HG03432 (cell line): ENCODE data around the gene GNL2.
"Not testable (repeated sequence)": the region's sequence is repeated elsewhere in the genome, so short reads cannot be mapped to it uniquely, and the experiment has no call there.

ENCODE experiments used
- ATAC-seq: cut with Tn5 transposase; IDR thresholded peaks from one replicate; pipeline ENCODE4 v1.9.1; 2021; ENCODE audit warnings: mild to moderate bottlenecking, moderate library complexity; ENCODE audit not compliant: unreplicated experiment

Gene GNL2

DNA sequence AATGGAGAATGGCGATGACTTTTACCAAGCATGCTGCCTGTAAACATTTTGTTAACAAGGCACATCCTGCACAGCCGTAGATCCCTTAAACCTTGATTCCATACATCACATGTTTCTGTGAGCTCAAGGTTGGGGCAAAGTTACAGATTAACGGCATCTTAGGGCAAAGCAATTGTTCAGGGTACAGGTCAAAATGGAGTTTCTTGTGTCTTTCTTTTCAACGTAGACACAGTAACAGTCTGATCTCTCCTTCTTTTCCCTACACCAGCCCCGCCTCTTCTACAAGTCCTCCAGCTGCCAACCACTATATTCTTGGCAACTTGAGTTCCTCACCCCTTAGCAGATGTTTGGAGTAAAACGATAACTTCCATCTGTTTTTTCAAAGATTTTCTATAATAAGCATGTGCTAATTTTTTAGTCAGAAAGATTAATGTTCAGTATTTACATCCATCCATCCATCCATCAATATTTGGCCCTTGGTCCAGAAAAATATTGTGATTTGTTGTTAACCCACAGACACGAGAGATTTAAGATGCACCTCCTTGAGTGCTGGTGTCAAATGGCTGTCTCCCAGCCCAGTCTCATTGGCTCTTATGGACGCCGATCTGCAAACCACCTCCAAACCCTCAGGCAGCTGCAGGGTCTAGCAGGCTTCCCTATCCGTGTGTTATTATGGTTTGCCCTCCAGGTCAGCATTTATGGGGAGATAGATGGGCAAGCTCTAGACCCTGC is 35.2 kb downstream of the GNL2 start:
- ATAC-seq = no peak

GRCh38 chr1:37559957-37560379 is 35.8 kb downstream of the GNL2 start:
- ATAC-seq = not testable (repeated sequence)

DNA sequence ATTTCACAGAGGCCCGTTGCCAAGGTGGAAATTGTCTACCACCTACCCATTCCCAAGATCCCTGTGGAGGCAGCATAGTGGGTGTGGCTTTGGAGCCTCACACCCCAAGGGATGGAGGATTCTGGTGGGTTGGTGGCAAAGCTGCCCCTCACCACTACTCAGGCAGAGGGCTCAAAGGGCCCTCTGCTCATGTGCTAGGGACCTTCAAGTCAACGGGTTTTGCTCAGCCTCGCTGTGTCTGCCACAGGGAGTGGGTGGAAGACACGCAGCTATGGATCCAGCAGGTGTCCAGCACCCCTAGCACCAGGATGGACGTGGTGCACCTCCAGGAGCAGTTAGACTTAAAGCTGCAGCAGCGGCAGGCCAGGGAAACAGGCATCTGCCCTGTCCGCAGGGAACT is 36.7 kb downstream of the GNL2 start:
- ATAC-seq = no peak

DNA sequence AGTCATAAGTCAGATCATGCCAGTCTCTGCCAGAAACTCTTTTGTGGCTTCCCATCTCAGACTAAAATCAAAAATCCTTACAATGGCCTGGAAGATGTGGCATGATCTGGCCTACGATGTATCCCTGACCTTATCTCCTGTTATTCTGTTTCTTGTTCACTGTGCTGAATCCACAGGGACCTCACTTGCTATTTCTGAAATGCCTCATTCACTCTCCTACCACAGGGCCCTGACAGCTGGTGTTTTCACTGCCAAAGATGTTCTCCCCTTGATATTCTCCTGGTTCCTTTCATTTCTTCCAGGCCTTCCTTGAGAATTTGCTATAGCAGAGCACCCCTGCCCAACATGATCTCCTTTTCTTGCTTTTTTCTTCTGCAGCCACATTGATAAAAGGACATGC is 37.3 kb downstream of the GNL2 start:
- no peak for ATAC-seq

- ATAC-seq = no peak
Observed at GRCh38 chr1:37557402-37557801, 38.3 kb downstream of the GNL2 start.

DNA sequence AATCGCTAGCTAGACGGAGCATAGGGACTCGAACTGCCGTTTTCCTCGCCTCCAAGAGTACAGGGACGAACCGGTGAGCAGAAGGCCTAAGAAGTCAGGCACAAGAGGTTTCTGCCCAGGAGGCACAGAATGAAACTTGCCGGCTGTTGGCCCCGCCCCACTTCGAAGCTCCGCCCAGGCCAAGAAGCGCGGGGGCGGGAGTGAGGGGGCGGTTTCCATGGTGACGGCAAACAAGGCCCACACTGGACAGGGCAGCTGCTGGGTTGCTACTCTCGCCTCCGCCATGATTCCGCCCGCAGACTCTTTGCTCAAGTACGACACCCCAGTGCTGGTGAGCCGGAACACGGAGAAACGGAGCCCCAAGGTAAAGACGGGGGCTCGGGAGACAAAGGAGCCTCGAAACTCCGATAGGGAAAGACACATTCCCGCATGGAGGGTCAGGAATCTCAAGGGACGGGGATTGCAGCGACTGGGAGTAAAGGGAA is 39.0 kb downstream of the GNL2 start, which contains the start of gene DNALI1:
Gene DNALI1, plus strand, starts transcription at position 229 of the 485 bp plus-strand sequence. Its CDS starts 55 bp downstream, at position 284.
- ATAC-seq = no peak

DNA sequence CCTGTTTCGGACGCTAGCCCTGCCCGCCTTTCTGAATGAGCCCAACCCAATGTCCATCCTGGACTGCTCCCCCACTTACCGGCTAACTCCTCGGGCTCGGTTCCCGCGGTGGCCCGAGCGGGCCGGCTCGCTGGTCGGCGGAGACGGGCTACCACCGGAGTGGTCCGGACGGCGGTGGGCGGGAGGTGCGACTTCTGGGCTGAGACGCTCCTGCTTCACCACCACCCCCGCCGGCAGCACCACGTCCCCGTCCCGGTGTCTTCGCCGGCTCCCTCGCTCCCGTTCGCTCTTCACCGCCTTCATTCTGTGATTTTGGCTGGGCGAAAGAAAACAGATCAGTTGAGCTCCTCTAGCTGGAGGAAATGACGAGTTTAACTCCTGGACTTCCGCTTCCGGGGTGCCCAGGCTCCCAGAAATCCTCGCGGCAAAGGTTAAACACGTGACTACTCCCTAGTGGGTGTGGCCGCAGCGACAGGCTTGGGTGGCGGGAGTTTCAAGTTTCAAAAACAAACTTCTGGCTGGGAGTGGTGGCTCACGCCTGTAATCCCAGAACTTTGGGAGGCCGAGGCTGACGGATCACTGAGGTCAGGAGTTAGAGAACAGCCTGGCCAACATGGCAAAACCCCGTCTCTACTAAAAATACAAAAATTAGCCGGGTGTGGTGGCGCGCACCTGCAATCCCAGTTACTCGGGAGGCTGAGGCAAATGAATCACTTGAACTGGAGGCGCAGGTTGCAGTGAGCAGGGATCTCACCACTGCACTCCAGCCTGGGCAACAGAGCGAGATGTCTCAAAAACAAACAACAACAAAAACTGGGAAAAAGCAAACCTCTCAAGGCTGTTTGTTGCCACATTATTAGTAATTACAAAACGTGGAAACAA is 41.6 kb downstream of the GNL2 start, which contains the start of gene SNIP1:
Gene SNIP1, minus strand, starts transcription at position 367 of the 882 bp plus-strand sequence. Its CDS starts 64 bp downstream, at position 303.
- peak; percentile 81 for ATAC-seq

DNA sequence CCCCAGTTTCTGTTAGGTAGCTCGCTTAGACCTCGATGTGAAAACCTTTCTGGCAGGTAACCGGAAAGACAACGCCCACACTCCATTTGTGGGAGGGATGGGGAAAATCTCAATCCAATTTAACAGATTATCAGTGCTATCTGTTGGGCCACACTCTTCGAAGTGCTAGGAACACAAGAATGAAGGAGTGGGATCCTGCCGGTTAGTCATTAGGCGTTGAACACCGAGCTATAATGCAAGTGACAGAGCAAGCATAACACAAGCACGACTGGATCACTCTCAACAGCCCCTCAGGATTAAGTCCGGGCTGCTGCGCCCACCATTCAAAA is 42.2 kb downstream of the GNL2 start:
- ATAC-seq = no peak

- ATAC-seq = no peak
Observed at GRCh38 chr1:37549341-37549740, 46.4 kb downstream of the GNL2 start.

GRCh38 chr1:37545019-37545418 is 50.7 kb downstream of the GNL2 start:
- ATAC-seq = no peak

DNA sequence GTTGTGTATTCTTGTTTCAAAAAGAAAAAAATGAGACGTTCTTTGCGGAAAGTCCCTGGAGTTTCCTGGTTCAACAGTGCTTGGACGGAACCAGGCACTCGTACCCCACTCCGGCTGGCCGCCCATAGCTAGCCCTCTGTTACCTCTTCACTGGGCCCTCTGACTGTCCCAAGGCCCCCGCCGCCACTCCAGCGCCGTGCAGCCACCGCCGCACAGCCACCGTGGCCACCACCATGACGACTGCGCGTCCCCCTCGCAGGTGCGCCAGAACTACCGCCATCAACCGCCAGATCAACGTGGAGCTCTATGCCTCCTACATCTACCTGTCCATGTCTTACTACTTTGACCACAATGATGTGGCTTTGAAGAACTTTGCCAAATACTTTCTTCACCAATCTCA is 51.2 kb downstream of the GNL2 start:
- no peak for ATAC-seq

DNA sequence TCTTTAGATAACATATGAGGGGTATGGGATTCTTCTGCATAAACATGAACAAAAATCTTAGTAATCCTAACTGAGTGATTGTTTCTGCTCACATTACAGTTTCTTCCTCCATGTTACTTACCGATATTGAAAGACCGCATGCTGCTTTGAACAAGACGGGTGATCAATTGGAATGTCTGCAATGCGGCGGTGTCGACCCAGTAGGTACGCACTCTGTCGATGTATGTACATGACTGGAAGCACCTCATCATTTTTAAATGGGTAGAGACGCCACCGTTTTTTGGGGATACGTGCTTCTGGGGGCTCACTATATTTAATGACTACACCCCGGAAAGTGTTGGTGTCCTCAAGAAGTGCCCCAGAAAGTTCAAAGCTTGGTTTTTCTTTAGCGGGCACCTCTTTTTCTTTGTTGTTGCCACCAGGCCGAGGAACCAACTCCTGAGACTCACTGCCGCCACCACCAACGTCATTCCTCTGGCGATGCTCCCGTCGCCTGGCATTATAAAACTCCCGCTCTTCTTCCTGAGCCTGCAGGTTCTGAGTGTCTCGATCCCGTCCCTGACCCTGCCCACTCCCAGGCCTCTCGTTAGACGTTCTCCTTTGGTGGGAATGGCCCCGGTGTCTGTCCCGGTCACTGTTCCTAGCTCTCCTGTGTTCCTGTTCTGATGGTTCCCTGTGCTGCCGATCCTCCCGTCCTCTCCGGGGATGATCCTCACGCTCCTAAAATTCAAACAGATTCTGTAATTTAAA is 55.5 kb downstream of the GNL2 start:
- ATAC-seq = no peak

DNA sequence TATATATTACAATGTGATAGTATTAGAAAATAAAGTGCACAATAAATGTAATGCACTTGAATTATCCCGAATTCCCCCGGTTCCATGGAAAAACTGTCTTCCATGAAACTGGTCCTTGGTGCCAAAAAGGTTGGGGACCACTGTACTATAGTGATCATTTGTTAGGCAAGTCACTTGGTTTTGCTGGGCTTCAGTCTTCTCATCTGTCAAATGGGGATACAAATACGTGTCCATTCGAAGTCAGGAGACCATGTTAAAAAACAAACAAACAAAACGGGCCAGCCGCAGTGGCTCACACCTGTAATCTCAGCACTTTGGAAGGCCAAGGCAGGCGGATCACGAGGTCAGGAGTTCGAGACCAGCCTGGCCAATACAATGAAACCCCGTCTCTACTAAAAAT is 56.6 kb downstream of the GNL2 start:
- not testable (repeated sequence) for ATAC-seq

DNA sequence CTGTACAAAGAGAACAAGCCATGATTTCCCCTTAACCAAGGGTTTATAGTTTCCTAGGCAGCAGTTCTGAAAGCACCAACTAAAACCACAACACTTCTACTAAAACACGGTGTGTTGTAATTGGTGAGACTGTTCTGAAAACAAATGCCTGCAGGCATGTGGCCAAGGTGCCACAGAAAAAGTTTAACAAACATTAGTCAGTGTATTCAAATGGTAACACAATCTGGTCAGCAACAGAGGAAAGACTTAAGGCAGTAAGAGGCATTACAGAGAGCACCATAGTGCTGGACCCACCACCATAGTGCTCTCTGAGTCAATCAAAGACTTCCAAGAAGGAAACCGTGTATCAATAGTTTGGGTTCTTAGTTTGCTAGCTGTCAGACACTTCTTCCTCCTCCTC is 58.4 kb downstream of the GNL2 start:
- no peak for ATAC-seq

DNA sequence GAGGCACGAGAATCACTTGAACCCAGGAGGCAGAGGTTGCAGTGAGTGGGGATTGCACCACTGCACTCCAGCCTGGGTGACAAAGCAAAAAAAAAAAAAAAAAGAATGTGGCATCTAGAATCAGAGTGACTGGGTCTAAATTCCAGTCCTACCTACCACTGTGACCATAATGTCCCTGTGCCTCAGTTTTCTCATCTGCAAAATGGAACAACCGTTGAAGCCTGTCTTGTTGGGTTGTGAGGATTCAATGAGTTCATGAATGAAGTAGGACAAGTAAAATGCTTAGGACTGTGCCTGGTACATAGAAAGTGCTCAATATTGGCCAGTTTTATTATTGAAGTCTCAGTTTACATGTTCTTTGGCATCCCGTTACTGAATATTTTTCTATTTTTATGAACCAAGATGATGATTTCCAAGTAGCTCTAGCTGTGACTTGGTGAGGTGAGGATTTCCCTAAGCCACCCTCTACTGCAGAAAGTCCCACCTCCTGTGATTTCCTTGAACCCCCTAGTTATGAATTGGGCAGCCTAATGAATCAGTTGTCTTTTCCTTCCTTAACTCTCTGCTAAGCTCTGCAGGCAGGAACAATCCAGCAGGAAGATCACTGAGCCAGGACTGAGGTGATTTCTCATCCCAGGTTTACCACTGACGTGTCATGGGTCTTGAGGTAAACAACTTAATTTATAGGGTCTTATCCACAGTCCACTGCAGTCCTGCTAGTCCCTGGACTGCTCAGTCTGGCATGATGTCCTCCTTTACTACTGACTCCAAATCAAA is 62.2 kb downstream of the GNL2 start:
- ATAC-seq = no peak

GRCh38 chr1:37532418-37533156 is 63.1 kb downstream of the GNL2 start:
- not testable (repeated sequence) for ATAC-seq

GRCh38 chr1:37529888-37530287 is 65.8 kb downstream of the GNL2 start:
- not testable (repeated sequence) for ATAC-seq

DNA sequence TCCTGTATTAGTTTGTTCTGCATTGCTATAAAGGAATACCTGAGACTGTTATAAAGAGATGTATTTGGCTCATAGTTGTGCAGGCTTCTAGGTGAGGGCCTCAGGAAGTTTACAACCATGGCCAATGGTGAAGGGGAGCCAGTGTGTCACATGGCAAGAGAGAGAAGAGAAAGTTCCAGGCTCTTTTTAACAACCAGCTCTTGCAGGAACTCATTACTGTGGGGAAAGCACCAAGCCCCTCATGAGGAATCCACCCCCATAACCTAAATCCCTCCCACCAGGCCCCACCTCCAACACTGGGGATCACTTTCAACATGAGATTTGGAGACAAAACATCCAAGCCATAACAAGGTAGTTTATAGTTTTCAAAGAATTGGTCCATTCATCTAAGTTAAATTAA is 76.1 kb downstream of the GNL2 start:
- ATAC-seq = no peak

- ATAC-seq = not testable (repeated sequence)
Observed at GRCh38 chr1:37518929-37519328, 76.8 kb downstream of the GNL2 start.

- not testable (repeated sequence) for ATAC-seq
Observed at GRCh38 chr1:37518241-37518640, 77.5 kb downstream of the GNL2 start.
